Right cardiac atrium (tissue), 5 donors: ENCODE results near the gene PCAT6. TPM values are rescaled to one million over a fixed set of nuclear protein-coding genes. Genes with fewer than 3 reads are reported as not detected.
"Not testable (repeated sequence)": the region's sequence is repeated elsewhere in the genome, so short reads cannot be mapped to it uniquely, and the experiment has no call there.

Source experiments
- ATAC-seq, 2 donors: fragments of 200-7000 bp; cut with Tn5 transposase; one replicate each; pipeline versions ENCODE4 v1.8.0 to v1.9.1; 2020; ENCODE audit warnings: moderate library complexity in 2 of 2, mild to moderate bottlenecking in 1 of 2
- DNase-seq, 3 donors: peaks; one replicate each; pipeline ENCODE4 v3.0.0-alpha.2; 2020
- H3K27ac ChIP-seq: one replicate; pipeline ENCODE4 v1.5.1; 2013; ENCODE audit warnings: mild to moderate bottlenecking, low read length, control low read depth, moderate library complexity
- H3K27me3 ChIP-seq: one replicate; pipeline ENCODE4 v1.6.1; 2013; ENCODE audit not compliant: control insufficient read depth, insufficient read depth
- H3K4me1 ChIP-seq: one replicate; pipeline ENCODE4 v1.6.1; 2013; ENCODE audit warnings: low read length; ENCODE audit not compliant: control insufficient read depth, insufficient read depth
- H3K4me3 ChIP-seq: one replicate; pipeline ENCODE4 v1.5.1; 2013; ENCODE audit warnings: low read length, control low read depth
- H3K9me3 ChIP-seq: one replicate; pipeline ENCODE4 v1.6.1; 2013; ENCODE audit warnings: low read length; ENCODE audit not compliant: control insufficient read depth
- WGBS: extraction: QIAGEN DNeasy Blood & Tissue Kit; methylation state at CpG from one replicate; pipeline ENCODE4 v1.1.7; 2013; 5-methylcytosine and 5-hydroxymethylcytosine counted together
- intact Hi-C, 4 donors: fragments of 100-400 bp; cut with DNase I; formaldehyde crosslinking; loops; one replicate each; pipeline versions ENCODE4 v1.11.0 to v1.14.0; 2022 to 2023
- long read RNA-seq, 4 donors: library from polyadenylated mRNA; unstranded; transcript quantifications; one replicate each; pipeline ENCODE4 v2.0.0, GENCODE V29; 2020 to 2021
- polyA plus RNA-seq: library from polyadenylated mRNA; stranded (reverse); fragments of 200-250 nt; gene quantifications from one replicate; pipeline ENCODE4 v1.2.3, GENCODE V29; 2013
- total RNA-seq, 4 donors: library from RNA; stranded (reverse); fragmentation: NEBNext Ultra II Directional; extraction: Animal tissue kit (Norgen Biotek cat#: 25700); gene quantifications; one replicate each; pipeline ENCODE4 v1.2.1, GENCODE V29; 2021
- donor health status: healthy with polysubstance abuse.
- donor health status: DM: no; HTN: yes; CAD: no.
- donor health status: DM: no; HTN: no; CAD: no.
- donor health status: DM: no; HTN: yes; CAD: no; lungs with severe emphysema.
- donor health status: DM: yes; HTN: yes; CAD: no.

PCAT6 gene
- total RNA-seq: 1 to 10 TPM in 2 of 4 donors, under 1 TPM in 1, not detected in 1; 0.79 to 1.6 (median 1.2) TPM
- polyA plus RNA-seq: 4.9 TPM
- long read RNA-seq, donor 1: 0 reads
- long read RNA-seq, donor 2, partial matches to known transcripts: 0 of 1 reads
- long read RNA-seq, donor 2, other reads (novel, unspliced or antisense): 0 of 1 reads
- long read RNA-seq, donor 3: 0 reads
- long read RNA-seq, donor 4, partial matches to known transcripts: 0 of 3 reads
- long read RNA-seq, donor 4, other reads (novel, unspliced or antisense): 1 of 3 reads

- H3K4me3 ChIP-seq: peak within 1 kb of the TSS; percentile 67
- H3K27me3 ChIP-seq: no peaks in the 10 kb centered on the region
- intact Hi-C loops: loop anchor here in 2 of 4 donors (5.0 kb wide), 1 partner anchor 77 kb away; the partner anchor contains the start of gene RABIF (in 2 of the 2)
- H3K4me1 ChIP-seq: peaks cover 2% of the 10 kb centered on the region
- peak; percentile 95 to 96 for ATAC-seq
- no peaks in the 10 kb centered on the region for H3K9me3 ChIP-seq
- under 1% methylated on average over 53 of the region's 53 CpGs for WGBS
- H3K27ac ChIP-seq: peak within 1 kb of the TSS; percentile 85
- DNase-seq: peak; percentile 95 to 98 (median 97)
Observed at GRCh38 chr1:202810615-202811295, at the start of gene PCAT6. PCAT6 (plus strand) TSS chr1:202810954.

GRCh38 chr1:202762019-202762418 lies 48.7 kb upstream of the PCAT6 start:
- Histone ChIP-seq H3K4me1 (no peaks in the 10 kb centered on the region), H3K4me3 (no peak overlapping the region), H3K27me3 (no peaks in the 10 kb centered on the region), H3K9me3 (no peaks in the 10 kb centered on the region), H3K27ac (no peak overlapping the region)
- no peak for ATAC-seq
- no peak for DNase-seq
- 59% methylated on average over 2 of the region's 2 CpGs for WGBS
- intact Hi-C loops: no loop called here

GRCh38 chr1:202765721-202766120 lies 45.0 kb upstream of the PCAT6 start:
- DNase-seq (no peak), ATAC-seq (no peak)
- no peaks in the 10 kb centered on the region for H3K9me3 ChIP-seq
- no peaks in the 10 kb centered on the region for H3K27me3 ChIP-seq
- WGBS: 78% methylated on average over 1 of the region's 1 CpG
- no peak overlapping the region for H3K4me3 ChIP-seq
- intact Hi-C loops: no loop called here
- H3K4me1 ChIP-seq: no peaks in the 10 kb centered on the region
- H3K27ac ChIP-seq: no peak overlapping the region

- WGBS: 90% methylated on average over 2 of the region's 2 CpGs
Observed at GRCh38 chr1:202770135-202770534, 40.6 kb upstream of the PCAT6 start.

GRCh38 chr1:202781180-202781579 lies 29.6 kb upstream of the PCAT6 start:
- H3K27me3 ChIP-seq: no peaks in the 10 kb centered on the region
- no peak overlapping the region for H3K4me3 ChIP-seq
- ATAC-seq (no peak), DNase-seq (no peak)
- H3K4me1 ChIP-seq: peaks cover 3% of the 10 kb centered on the region
- WGBS: 75% methylated on average over 4 of the region's 4 CpGs
- no peak overlapping the region for H3K27ac ChIP-seq
- intact Hi-C loops: no loop called here
- no peaks in the 10 kb centered on the region for H3K9me3 ChIP-seq

More at GRCh38 chr1:202770135-202770534, 40.6 kb upstream of the PCAT6 start:
- Histone ChIP-seq H3K9me3 (no peaks in the 10 kb centered on the region), H3K27me3 (no peaks in the 10 kb centered on the region), H3K27ac (no peak overlapping the region), H3K4me1 (no peaks in the 10 kb centered on the region), H3K4me3 (no peak overlapping the region)
- ATAC-seq (no peak), DNase-seq (no peak)
- intact Hi-C loops: no loop called here

- no peak for ATAC-seq
- Histone ChIP-seq H3K4me3 (no peak overlapping the region), H3K27ac (no peak overlapping the region), H3K4me1 (peaks cover 3% of the 10 kb centered on the region), H3K27me3 (no peaks in the 10 kb centered on the region), H3K9me3 (no peaks in the 10 kb centered on the region)
- intact Hi-C loops: no loop called here
- 86% methylated on average over 4 of the region's 4 CpGs for WGBS
- DNase-seq: no peak
Observed at GRCh38 chr1:202786804-202787203, 23.9 kb upstream of the PCAT6 start.

GRCh38 chr1:202788800-202789199 lies 22.0 kb upstream of the PCAT6 start:
- ATAC-seq (no peak), DNase-seq (no peak)
- no peak overlapping the region for H3K4me3 ChIP-seq
- no peaks in the 10 kb centered on the region for H3K27me3 ChIP-seq
- no peaks in the 10 kb centered on the region for H3K9me3 ChIP-seq
- 79% methylated on average over 3 of the region's 3 CpGs for WGBS
- H3K27ac ChIP-seq: no peak overlapping the region
- H3K4me1 ChIP-seq: peaks cover 3% of the 10 kb centered on the region
- intact Hi-C loops: no loop called here

- ATAC-seq: no peak
- Histone ChIP-seq H3K4me3 (no peak overlapping the region), H3K4me1 (no peaks in the 10 kb centered on the region), H3K27ac (no peak overlapping the region), H3K27me3 (no peaks in the 10 kb centered on the region), H3K9me3 (no peaks in the 10 kb centered on the region)
- intact Hi-C loops: no loop called here
- DNase-seq: no peak
- 66% methylated on average over 4 of the region's 4 CpGs for WGBS
Observed at GRCh38 chr1:202791077-202791747, 19.5 kb upstream of the PCAT6 start.

- H3K4me3 ChIP-seq: no peak overlapping the region
- ATAC-seq (no peak), DNase-seq (no peak)
- no peaks in the 10 kb centered on the region for H3K4me1 ChIP-seq
- H3K27me3 ChIP-seq: no peaks in the 10 kb centered on the region
- no peaks in the 10 kb centered on the region for H3K9me3 ChIP-seq
- no peak overlapping the region for H3K27ac ChIP-seq
- intact Hi-C loops: no loop called here
Observed at GRCh38 chr1:202794051-202794740, 16.6 kb upstream of the PCAT6 start.

GRCh38 chr1:202794931-202795330 lies 15.8 kb upstream of the PCAT6 start:
- WGBS: 98% methylated on average over 6 of the region's 6 CpGs
- DNase-seq, H3K27me3 ChIP-seq, ATAC-seq, H3K9me3 ChIP-seq, H3K27ac ChIP-seq, H3K4me3 ChIP-seq, H3K4me1 ChIP-seq, intact Hi-C loops: not testable (repeated sequence)

- intact Hi-C loops: no loop called here
- ATAC-seq (peak; percentile 16 to 18), DNase-seq (no peak)
- Histone ChIP-seq H3K9me3 (no peaks in the 10 kb centered on the region), H3K4me3 (no peak overlapping the region), H3K4me1 (no peaks in the 10 kb centered on the region), H3K27me3 (no peaks in the 10 kb centered on the region), H3K27ac (no peak overlapping the region)
- 93% methylated on average over 7 of the region's 7 CpGs for WGBS
Observed at GRCh38 chr1:202796670-202797069, 14.1 kb upstream of the PCAT6 start.
